ENCODE data around the gene LNX2. TPM values are rescaled to one million over a fixed set of nuclear protein-coding genes. Genes with fewer than 3 reads are reported as not detected.

The LNX2 gene
- total RNA-seq, 4 donors from 2014 or later = 10.2 to 14.1 (median 12.8) TPM

GRCh38 chr13:27573265-27573664, 47.1 kb downstream of the LNX2 start:
- no peak overlapping the region for H3K4me3 ChIP-seq
- H3K9me3 ChIP-seq = no peaks in the 10 kb centered on the region
- intact Hi-C loops (cut with DNase I) = no loop called here
- H3K27me3 ChIP-seq = no peaks in the 10 kb centered on the region
- peaks cover 0 to 12% (median 9%) of the 10 kb centered on the region in 4 donors for H3K36me3 ChIP-seq
- TF ChIP-seq CTCF (IDR thresholded peaks at IDR 0.05) (no peak), POLR2A (IDR thresholded peaks at IDR 0.05; ENCODE audit: low read depth) (no peak), EP300 (IDR thresholded peaks at IDR 0.05) (no peak), POLR2AphosphoS5 (IDR thresholded peaks at IDR 0.05) (no peak)
- H3K27ac ChIP-seq (replicated peaks in 1 of 4) = no peak overlapping the region
- WGBS = 74% methylated on average over 2 of the region's 2 CpGs
- no peak for DNase-seq (ENCODE audit: extremely low spot score)
- peaks cover 0 to 28% (median 23%) of the 10 kb centered on the region in 4 donors for H3K4me1 ChIP-seq

GRCh38 chr13:27572234-27572901, 48.0 kb downstream of the LNX2 start:
- TF ChIP-seq POLR2A (IDR thresholded peaks at IDR 0.05; ENCODE audit: low read depth) = no peak
- TF ChIP-seq POLR2AphosphoS5 (IDR thresholded peaks at IDR 0.05) = no peak
- no peak for TF ChIP-seq CTCF (IDR thresholded peaks at IDR 0.05)
- no peak for TF ChIP-seq EP300 (IDR thresholded peaks at IDR 0.05)
- Histone ChIP-seq H3K9me3 (no peaks in the 10 kb centered on the region), H3K4me1 (peaks cover 0 to 20% (median 17%) of the 10 kb centered on the region in 4 donors), H3K36me3 (peaks cover 0 to 21% (median 15%) of the 10 kb centered on the region in 4 donors), H3K27me3 (no peaks in the 10 kb centered on the region), H3K4me3 (no peak overlapping the region), H3K27ac (replicated peaks in 1 of 4) (no peak overlapping the region)
- DNase-seq (ENCODE audit: extremely low spot score) = no peak
- intact Hi-C loops (cut with DNase I) = no loop called here

- H3K36me3 ChIP-seq = peaks cover 7 to 36% (median 30%) of the 10 kb centered on the region in 4 donors
- H3K27ac ChIP-seq (replicated peaks in 1 of 4) = no peak overlapping the region
- DNase-seq (ENCODE audit: extremely low spot score) = no peak
- H3K4me3 ChIP-seq = no peak overlapping the region
- intact Hi-C loops (cut with DNase I) = no loop called here
- 88% methylated on average over 1 of the region's 1 CpG for WGBS
- no peak for TF ChIP-seq EP300 (IDR thresholded peaks at IDR 0.05)
- no peak for TF ChIP-seq CTCF (IDR thresholded peaks at IDR 0.05)
- TF ChIP-seq POLR2A (IDR thresholded peaks at IDR 0.05; ENCODE audit: low read depth) = no peak
- no peak for TF ChIP-seq POLR2AphosphoS5 (IDR thresholded peaks at IDR 0.05)
- H3K27me3 ChIP-seq = no peaks in the 10 kb centered on the region
- peaks cover 0 to 20% (median 14%) of the 10 kb centered on the region in 4 donors for H3K4me1 ChIP-seq
- H3K9me3 ChIP-seq = no peaks in the 10 kb centered on the region
Observed at GRCh38 chr13:27570906-27571305, 49.4 kb downstream of the LNX2 start.

GRCh38 chr13:27569405-27569804, 50.9 kb downstream of the LNX2 start:
- no peak overlapping the region for H3K27ac ChIP-seq (replicated peaks in 1 of 4)
- H3K4me3 ChIP-seq = no peak overlapping the region
- H3K36me3 ChIP-seq = peaks cover 7 to 51% (median 33%) of the 10 kb centered on the region in 4 donors
- intact Hi-C loops (cut with DNase I) = no loop called here
- no peak for TF ChIP-seq CTCF (IDR thresholded peaks at IDR 0.05)
- TF ChIP-seq POLR2AphosphoS5 (IDR thresholded peaks at IDR 0.05) = no peak
- TF ChIP-seq POLR2A (IDR thresholded peaks at IDR 0.05; ENCODE audit: low read depth) = no peak
- no peak for TF ChIP-seq EP300 (IDR thresholded peaks at IDR 0.05)
- WGBS = 97% methylated on average over 4 of the region's 4 CpGs
- H3K27me3 ChIP-seq = no peaks in the 10 kb centered on the region
- peaks cover 0 to 20% (median 14%) of the 10 kb centered on the region in 4 donors for H3K4me1 ChIP-seq
- DNase-seq (ENCODE audit: extremely low spot score) = no peak
- no peaks in the 10 kb centered on the region for H3K9me3 ChIP-seq
